VCaP (cell line): Measurements from ENCODE around the gene AHSP.

ENCODE experiments used
- H3K27ac ChIP-seq: fragments of 450-650 bp; 2 replicates; pipeline ENCODE4 v1.5.1; 2017
- CTCF ChIP-seq: fragments of 450-650 bp; conservative IDR thresholded peaks from 2 replicates; pipeline ENCODE4 v1.5.1; 2017; ENCODE audit warnings: mild to moderate bottlenecking, moderate library complexity

The AHSP gene

DNA sequence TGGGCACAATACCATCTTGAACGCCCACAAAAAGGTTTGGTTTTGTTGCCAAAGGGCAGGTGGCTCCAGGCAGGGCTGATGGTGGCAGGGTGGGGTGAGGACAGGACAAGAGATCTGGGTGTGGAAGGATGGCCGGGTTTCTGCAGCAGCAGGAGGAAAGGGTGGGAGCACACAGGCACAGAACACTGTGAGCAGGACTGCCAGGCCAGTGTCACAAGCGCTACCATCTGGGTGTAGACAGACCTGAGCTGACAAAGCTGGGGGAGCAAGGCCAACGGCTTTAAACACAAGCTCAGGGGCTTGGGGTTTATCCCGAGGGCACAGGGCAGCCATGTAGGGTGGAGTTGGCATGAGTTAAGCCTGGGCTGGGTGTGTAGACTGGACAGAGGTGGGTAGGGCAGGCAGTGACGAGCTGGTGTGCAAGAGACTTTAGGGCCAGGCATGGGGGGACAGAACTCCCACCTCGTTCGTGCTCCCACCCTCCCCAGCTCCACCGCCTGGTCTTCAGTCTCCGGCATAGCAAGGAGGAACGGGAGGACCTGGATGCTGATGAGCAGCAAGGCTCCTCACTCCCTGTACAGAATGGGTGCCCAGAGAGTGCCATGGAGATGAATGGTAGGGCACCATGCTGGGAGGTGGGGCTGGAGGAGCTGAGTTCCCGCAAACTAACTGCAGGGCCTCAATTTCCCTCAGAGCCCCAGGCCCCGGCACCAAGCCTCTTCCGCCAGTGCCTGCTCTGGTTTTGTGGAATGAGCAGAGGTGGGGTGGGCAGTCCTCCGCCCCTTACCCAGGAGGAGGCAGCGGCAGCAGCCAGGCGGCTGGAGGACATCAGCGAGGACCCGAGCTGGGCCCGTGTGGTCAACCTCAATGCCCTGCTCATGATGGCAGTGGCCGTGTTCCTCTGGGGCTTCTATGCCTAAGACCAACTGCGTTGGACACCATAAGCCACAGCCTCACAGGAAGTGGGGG, 37.8 kb upstream of the AHSP start:
- TF ChIP-seq CTCF, result no peak
- H3K27ac ChIP-seq, result no peak overlapping the region

GRCh38 chr16:31491778-31492418, 35.8 kb upstream of the AHSP start:
- TF ChIP-seq CTCF, result no peak
- no peak overlapping the region for H3K27ac ChIP-seq

DNA sequence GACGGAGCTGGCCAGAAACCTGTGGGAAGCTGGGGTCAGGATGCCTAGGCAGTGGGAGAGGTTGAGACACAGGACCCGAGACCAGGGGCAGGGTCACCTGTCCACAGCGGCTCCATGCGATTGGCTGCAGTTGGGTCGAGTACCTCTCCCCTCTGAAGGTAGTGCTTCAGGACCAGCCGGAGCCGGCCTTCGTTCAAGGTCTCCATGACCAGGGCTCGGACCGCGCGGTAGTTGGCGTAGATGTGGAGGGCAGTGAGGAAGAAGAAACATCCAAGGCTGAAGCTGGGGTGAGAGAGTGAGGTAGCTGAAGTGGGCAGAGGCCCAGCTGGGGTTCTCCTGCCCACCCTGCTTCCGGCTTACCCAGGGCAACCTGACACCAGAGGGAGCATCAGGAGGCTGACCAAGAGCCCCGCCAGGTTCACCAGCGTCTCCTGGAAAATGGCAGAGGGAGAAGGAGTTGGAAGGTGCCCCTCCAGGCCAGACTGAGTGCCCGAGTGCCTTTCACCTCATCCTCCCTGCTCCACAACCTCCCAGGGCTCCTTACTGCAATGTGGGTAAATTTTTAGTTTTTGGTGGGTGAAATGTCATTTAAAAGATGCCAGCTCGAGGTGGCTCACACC, 34.1 kb upstream of the AHSP start:
- no peak for TF ChIP-seq CTCF
- H3K27ac ChIP-seq, result no peak overlapping the region

GRCh38 chr16:31496670-31497069, 31.0 kb upstream of the AHSP start:
- no peak for TF ChIP-seq CTCF

GRCh38 chr16:31498493-31498892, 29.2 kb upstream of the AHSP start:
- no peak overlapping the region for H3K27ac ChIP-seq
- no peak for TF ChIP-seq CTCF

More at GRCh38 chr16:31496670-31497069, 31.0 kb upstream of the AHSP start:
- H3K27ac ChIP-seq, result no peak overlapping the region

GRCh38 chr16:31499928-31500327, 27.8 kb upstream of the AHSP start:
- no peak overlapping the region for H3K27ac ChIP-seq
- TF ChIP-seq CTCF, result no peak
